Common myeloid progenitor, CD34-positive (primary cell): ENCODE measurements around the gene OCA2.

Experiments
- CTCF ChIA-PET: fragments of 350-600 bp; sonication (Branson Sonifier 250); formaldehyde crosslinking; loops from one replicate; lab custom pipeline; 2021; ENCODE audit warnings: antibody characterized with exemption; lab: Charles Lee
- POLR2A ChIA-PET: fragments of 350-600 bp; sonication (Branson Sonifier 250); formaldehyde crosslinking; loops from one replicate; lab custom pipeline; 2021; ENCODE audit warnings: antibody characterized with exemption; lab: Charles Lee
- DNase-seq, 3 donors: peaks; one replicate each; pipeline versions ENCODE4 v3.0.0 to v3.0.0-alpha.2; 2013
- H3K27ac ChIP-seq, 2 experiments: 1 replicate in 1 of 2; 2 replicates in 1 of 2; pipeline ENCODE4 v1.7.0; 2013; ENCODE audit warnings: inconsistent platforms in 2 of 2, low read length in 2 of 2, mild to moderate bottlenecking in 2 of 2, low read depth in 1 of 2, moderate library complexity in 1 of 2; ENCODE audit not compliant: severe bottlenecking in 2 of 2, insufficient read depth in 1 of 2, poor library complexity in 1 of 2
- H3K27me3 ChIP-seq, 5 experiments: replicated peaks in 2 of 5; 1 replicate in 3 of 5; 2 replicates in 2 of 5; pipeline versions ENCODE4 v1.6.1 to v1.7.0; 2013; ENCODE audit warnings: low read length in 4 of 5, mild to moderate bottlenecking in 2 of 5, moderate library complexity in 2 of 5, inconsistent platforms in 1 of 5; ENCODE audit not compliant: insufficient read depth in 5 of 5, control insufficient read depth in 4 of 5
- H3K36me3 ChIP-seq, 4 experiments: 1 replicate in 2 of 4; 2 replicates in 2 of 4; pipeline versions ENCODE4 v1.6.1 to v1.7.0; 2013; ENCODE audit warnings: low read length in 3 of 4, control low read depth in 1 of 4, mild to moderate bottlenecking in 1 of 4; ENCODE audit not compliant: control insufficient read depth in 4 of 4, insufficient read depth in 4 of 4
- H3K4me1 ChIP-seq, 4 experiments: 1 replicate in 3 of 4; 2 replicates in 1 of 4; pipeline versions ENCODE4 v1.6.1 to v1.7.1; 2013; ENCODE audit warnings: low read length in 3 of 4, mild to moderate bottlenecking in 3 of 4, control low read depth in 1 of 4, inconsistent platforms in 1 of 4, moderate library complexity in 1 of 4; ENCODE audit not compliant: control insufficient read depth in 4 of 4, insufficient read depth in 4 of 4; ENCODE audit errors: control extremely low read depth in 1 of 4
- H3K4me3 ChIP-seq, 7 experiments: 1 replicate in 4 of 7; 2 replicates in 3 of 7; pipeline versions ENCODE4 v1.5.1 to v1.7.0; 2013; ENCODE audit warnings: mild to moderate bottlenecking in 7 of 7, low read length in 6 of 7, moderate library complexity in 6 of 7, inconsistent platforms in 2 of 7, low read depth in 2 of 7, control low read depth in 1 of 7; ENCODE audit not compliant: insufficient read depth in 4 of 7, control insufficient read depth in 1 of 7; ENCODE audit errors: extremely low read depth in 1 of 7
- H3K9me3 ChIP-seq, 5 experiments: 1 replicate in 4 of 5; 2 replicates in 1 of 5; pipeline versions ENCODE4 v1.6.1 to v1.7.1; 2013; ENCODE audit warnings: low read length in 4 of 5, mild to moderate bottlenecking in 2 of 5, inconsistent platforms in 1 of 5, low read depth in 1 of 5, moderate library complexity in 1 of 5; ENCODE audit not compliant: control insufficient read depth in 4 of 5, insufficient read depth in 2 of 5; ENCODE audit errors: control extremely low read depth in 1 of 5
- WGBS: methylation state at CpG from one replicate; pipeline ENCODE4 v1.1.5; 2013; ENCODE audit not compliant: insufficient coverage; 5-methylcytosine and 5-hydroxymethylcytosine counted together

Gene OCA2

GRCh38 chr15:27973886-27974285, 125.2 kb downstream of the OCA2 start:
- Histone ChIP-seq H3K9me3 (no peaks in the 10 kb centered on the region), H3K4me3 (no peak overlapping the region), H3K36me3 (no peaks in the 10 kb centered on the region), H3K27ac (no peak overlapping the region), H3K4me1 (peaks cover 0 to 7% (median 6%) of the 10 kb centered on the region in 4 experiments), H3K27me3 (peaks cover 0 to 3% (median 0%) of the 10 kb centered on the region in 5 experiments)
- ChIA-PET POLR2A (no interaction called here), CTCF (no interaction called here)
- DNase-seq, result peak; percentile 17 to 77 (median 60)

GRCh38 chr15:27970661-27971392, 128.3 kb downstream of the OCA2 start:
- CTCF ChIA-PET, result no interaction called here
- DNase-seq, result no peak
- POLR2A ChIA-PET, result no interaction called here
- Histone ChIP-seq H3K4me3 (no peak overlapping the region), H3K27ac (no peak overlapping the region), H3K36me3 (no peaks in the 10 kb centered on the region), H3K27me3 (peaks cover 0 to 5% (median 0%) of the 10 kb centered on the region in 5 experiments), H3K4me1 (peaks cover 0 to 7% (median 6%) of the 10 kb centered on the region in 4 experiments), H3K9me3 (no peaks in the 10 kb centered on the region)
- 97% methylated on average over 23 of the region's 24 CpGs for WGBS

GRCh38 chr15:27967541-27967940, 131.6 kb downstream of the OCA2 start:
- Histone ChIP-seq H3K27ac (no peak overlapping the region), H3K4me3 (no peak overlapping the region), H3K9me3 (peaks cover 0 to 2% (median 0%) of the 10 kb centered on the region in 5 experiments), H3K36me3 (no peaks in the 10 kb centered on the region), H3K4me1 (no peaks in the 10 kb centered on the region), H3K27me3 (peaks cover 0 to 5% (median 0%) of the 10 kb centered on the region in 5 experiments)
- ChIA-PET POLR2A (no interaction called here), CTCF (no interaction called here)
- DNase-seq, result no peak
- 92% methylated on average over 13 of the region's 13 CpGs for WGBS

- Histone ChIP-seq H3K9me3 (peaks cover 0 to 4% (median 0%) of the 10 kb centered on the region in 5 experiments), H3K36me3 (no peaks in the 10 kb centered on the region), H3K4me1 (no peaks in the 10 kb centered on the region), H3K27me3 (peaks cover 0 to 2% (median 0%) of the 10 kb centered on the region in 5 experiments), H3K4me3 (no peak overlapping the region), H3K27ac (no peak overlapping the region)
- DNase-seq, result no peak
- CTCF ChIA-PET, result no interaction called here
- WGBS, result 96% methylated on average over 3 of the region's 6 CpGs
- POLR2A ChIA-PET, result no interaction called here
Observed at GRCh38 chr15:27965546-27965945, 133.6 kb downstream of the OCA2 start.

- WGBS, result 100% methylated on average over 1 of the region's 1 CpG
- CTCF ChIA-PET, result no interaction called here
Observed at GRCh38 chr15:27961801-27962200, 137.3 kb downstream of the OCA2 start.

GRCh38 chr15:27958911-27959578, 140.1 kb downstream of the OCA2 start:
- WGBS, result 72% methylated on average over 8 of the region's 10 CpGs
- Histone ChIP-seq H3K27me3 (no peaks in the 10 kb centered on the region), H3K27ac (no peak overlapping the region), H3K4me1 (peaks cover 0 to 10% (median 3%) of the 10 kb centered on the region in 4 experiments), H3K9me3 (peaks cover 0 to 4% (median 0%) of the 10 kb centered on the region in 5 experiments), H3K36me3 (no peaks in the 10 kb centered on the region), H3K4me3 (no peak overlapping the region)
- POLR2A ChIA-PET, result no interaction called here
- DNase-seq, result peak in 2 of 3 donors; percentile 33 to 35
- CTCF ChIA-PET, result no interaction called here

More at GRCh38 chr15:27961801-27962200, 137.3 kb downstream of the OCA2 start:
- no peak overlapping the region for H3K4me3 ChIP-seq
- DNase-seq, result no peak
- H3K9me3 ChIP-seq, result peaks cover 0 to 4% (median 0%) of the 10 kb centered on the region in 5 experiments
- no peaks in the 10 kb centered on the region for H3K36me3 ChIP-seq
- H3K27me3 ChIP-seq, result no peaks in the 10 kb centered on the region
- no peak overlapping the region for H3K27ac ChIP-seq
- POLR2A ChIA-PET, result no interaction called here
- H3K4me1 ChIP-seq, result peaks cover 0 to 10% (median 3%) of the 10 kb centered on the region in 4 experiments

- WGBS, result 91% methylated on average over 5 of the region's 8 CpGs
Observed at GRCh38 chr15:27956285-27956684, 142.8 kb downstream of the OCA2 start.

More at GRCh38 chr15:27956285-27956684, 142.8 kb downstream of the OCA2 start:
- POLR2A ChIA-PET, result no interaction called here
- no peaks in the 10 kb centered on the region for H3K27me3 ChIP-seq
- no peak overlapping the region for H3K4me3 ChIP-seq
- H3K27ac ChIP-seq, result no peak overlapping the region
- H3K9me3 ChIP-seq, result no peaks in the 10 kb centered on the region
- CTCF ChIA-PET, result no interaction called here
- peaks cover 0 to 10% (median 3%) of the 10 kb centered on the region in 4 experiments for H3K4me1 ChIP-seq
- H3K36me3 ChIP-seq, result no peaks in the 10 kb centered on the region
- DNase-seq, result peak in 2 of 3 donors; percentile 15 to 33
